ENCODE measurements around the gene ZNF91. TPM values are rescaled to one million over a fixed set of nuclear protein-coding genes. Genes with fewer than 3 reads are reported as not detected.
"Not testable (repeated sequence)": the region's sequence is repeated elsewhere in the genome, so short reads cannot be mapped to it uniquely, and the experiment has no call there.

The ZNF91 gene
- total RNA-seq, 1 experiment from 2014 or later = 37.4 TPM

- Histone ChIP-seq H3K27me3 (ENCODE audit: insufficient read depth, low read depth) (no peaks in the 10 kb centered on the region), H3K4me2 (no peak overlapping the region), H3K9me3 (ENCODE audit: insufficient read depth, low read depth) (peaks cover 13% of the 10 kb centered on the region)
Observed at GRCh38 chr19:23304238-23304637, 91.0 kb downstream of the ZNF91 start.

DNA sequence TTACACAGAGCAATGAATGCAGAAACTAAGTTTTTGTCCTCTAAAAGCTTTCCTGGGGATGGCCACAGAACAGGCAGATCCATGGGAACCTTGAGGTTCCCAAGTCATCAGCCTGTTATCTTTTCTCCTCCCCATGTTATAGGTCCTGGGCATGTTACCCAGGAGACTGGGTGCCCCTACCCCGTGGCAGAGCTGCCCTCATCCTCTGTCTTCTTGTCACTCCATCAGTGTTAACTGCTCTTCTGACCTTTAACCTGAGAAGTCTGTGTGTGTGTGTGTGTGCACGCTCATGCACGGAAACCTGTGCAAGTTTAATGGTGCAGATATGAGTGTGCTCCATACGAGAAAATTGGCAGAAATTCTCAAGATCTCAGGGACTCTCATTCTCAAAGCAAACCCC is 101.1 kb downstream of the ZNF91 start:
- CTCF ChIA-PET = no interaction called here
- Histone ChIP-seq H3K27me3 (ENCODE audit: insufficient read depth, low read depth) (no peaks in the 10 kb centered on the region), H3K27ac (no peak overlapping the region), H3K4me1 (replicated peaks; ENCODE audit: insufficient read depth) (no peaks in the 10 kb centered on the region), H3K79me2 (ENCODE audit: low read depth) (no peaks in the 10 kb centered on the region), H2AFZ (no peak overlapping the region), H3K4me3 (no peak overlapping the region), H3F3A (ENCODE audit: insufficient read depth, low read depth) (no peaks in the 10 kb centered on the region), H3K36me3 (ENCODE audit: low read depth) (no peaks in the 10 kb centered on the region), H3K9me3 (ENCODE audit: insufficient read depth, low read depth) (peaks cover 4% of the 10 kb centered on the region; the same call in 1 of the 2 replicates), H4K20me1 (ENCODE audit: insufficient read depth) (no peaks in the 10 kb centered on the region), H3K9me2 (ENCODE audit: insufficient read depth) (no peaks in the 10 kb centered on the region), H3K4me2 (no peak overlapping the region)
- no peak for DNase-seq
- TF ChIP-seq, protein P1, sequence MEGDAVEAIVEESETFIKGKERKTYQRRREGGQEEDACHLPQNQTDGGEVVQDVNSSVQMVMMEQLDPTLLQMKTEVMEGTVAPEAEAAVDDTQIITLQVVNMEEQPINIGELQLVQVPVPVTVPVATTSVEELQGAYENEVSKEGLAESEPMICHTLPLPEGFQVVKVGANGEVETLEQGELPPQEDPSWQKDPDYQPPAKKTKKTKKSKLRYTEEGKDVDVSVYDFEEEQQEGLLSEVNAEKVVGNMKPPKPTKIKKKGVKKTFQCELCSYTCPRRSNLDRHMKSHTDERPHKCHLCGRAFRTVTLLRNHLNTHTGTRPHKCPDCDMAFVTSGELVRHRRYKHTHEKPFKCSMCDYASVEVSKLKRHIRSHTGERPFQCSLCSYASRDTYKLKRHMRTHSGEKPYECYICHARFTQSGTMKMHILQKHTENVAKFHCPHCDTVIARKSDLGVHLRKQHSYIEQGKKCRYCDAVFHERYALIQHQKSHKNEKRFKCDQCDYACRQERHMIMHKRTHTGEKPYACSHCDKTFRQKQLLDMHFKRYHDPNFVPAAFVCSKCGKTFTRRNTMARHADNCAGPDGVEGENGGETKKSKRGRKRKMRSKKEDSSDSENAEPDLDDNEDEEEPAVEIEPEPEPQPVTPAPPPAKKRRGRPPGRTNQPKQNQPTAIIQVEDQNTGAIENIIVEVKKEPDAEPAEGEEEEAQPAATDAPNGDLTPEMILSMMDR (conservative IDR thresholded peaks at IDR 0.05) = no peak
- TF ChIP-seq EZH2 (IDR thresholded peaks at IDR 0.05; ENCODE audit: low read depth) = no peak
- no TSS peak for BruUV-seq (replicated peaks)
- intact Hi-C loops (cut with micrococcal nuclease; ENCODE audit: unreplicated experiment) = no loop called here
- POLR2A ChIA-PET (ENCODE audit: unreplicated experiment) = no interaction called here

More at GRCh38 chr19:23304238-23304637, 91.0 kb downstream of the ZNF91 start:
- Histone ChIP-seq H4K20me1 (ENCODE audit: insufficient read depth) (no peaks in the 10 kb centered on the region), H2AFZ (no peak overlapping the region), H3K4me1 (replicated peaks; ENCODE audit: insufficient read depth) (no peaks in the 10 kb centered on the region), H3K27ac (no peak overlapping the region), H3K36me3 (ENCODE audit: low read depth) (no peaks in the 10 kb centered on the region), H3K79me2 (ENCODE audit: low read depth) (no peaks in the 10 kb centered on the region), H3F3A (ENCODE audit: insufficient read depth, low read depth) (no peaks in the 10 kb centered on the region), H3K9me2 (ENCODE audit: insufficient read depth) (no peaks in the 10 kb centered on the region), H3K4me3 (no peak overlapping the region)
- no TSS peak for BruUV-seq (replicated peaks)
- ChIA-PET CTCF (no interaction called here), POLR2A (ENCODE audit: unreplicated experiment) (no interaction called here)
- intact Hi-C loops (cut with micrococcal nuclease; ENCODE audit: unreplicated experiment) = no loop called here
- no peak for DNase-seq
- TF ChIP-seq, protein P1 (conservative IDR thresholded peaks at IDR 0.05) = no peak
- TF ChIP-seq EZH2 (IDR thresholded peaks at IDR 0.05; ENCODE audit: low read depth) = no peak

DNA sequence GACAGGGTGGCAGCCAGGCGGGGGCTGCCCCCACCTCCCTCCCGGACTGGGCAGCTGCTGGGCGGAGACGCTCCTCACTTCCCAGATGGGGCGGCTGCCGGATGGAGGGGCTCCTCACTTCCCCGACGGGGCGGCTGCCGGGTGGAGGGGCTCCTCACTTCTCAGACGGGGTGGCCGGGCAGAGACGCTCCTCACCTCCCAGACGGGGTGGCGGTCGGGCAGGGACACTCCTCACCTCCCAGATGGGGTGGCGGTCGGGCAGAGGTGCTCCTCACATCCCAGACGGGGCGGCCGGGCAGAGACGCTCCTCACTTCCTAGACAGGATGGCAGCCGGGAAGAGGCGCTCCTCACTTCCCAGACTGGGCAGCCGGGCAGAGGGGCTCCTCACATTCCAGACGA is 105.3 kb downstream of the ZNF91 start:
- CTCF ChIA-PET; intact Hi-C loops (cut with micrococcal nuclease; ENCODE audit: unreplicated experiment): not testable (repeated sequence)

More for the DNA sequence above, 105.3 kb downstream of the ZNF91 start:
- H3K9me3 ChIP-seq (ENCODE audit: insufficient read depth, low read depth) = peaks cover 19% of the 10 kb centered on the region
- H2AFZ ChIP-seq; H3K4me1 ChIP-seq (replicated peaks; ENCODE audit: insufficient read depth); H3K27me3 ChIP-seq (ENCODE audit: insufficient read depth, low read depth); H3K79me2 ChIP-seq (ENCODE audit: low read depth); H3K27ac ChIP-seq; DNase-seq; H4K20me1 ChIP-seq (ENCODE audit: insufficient read depth); H3K4me3 ChIP-seq; BruUV-seq (replicated peaks); H3K36me3 ChIP-seq (ENCODE audit: low read depth); H3K9me2 ChIP-seq (ENCODE audit: insufficient read depth); H3F3A ChIP-seq (ENCODE audit: insufficient read depth, low read depth); H3K4me2 ChIP-seq; POLR2A ChIA-PET (ENCODE audit: unreplicated experiment): not testable (repeated sequence)

Other genes starting within 250 kb of the ZNF91 start
- gene ZNF724, start 145.1 kb downstream of the ZNF91 start, total RNA-seq (2021) = 8.4 and 8.7 TPM in 2 replicates